ENCODE data around the gene RIT2. TPM values are rescaled to one million over a fixed set of nuclear protein-coding genes. Genes with fewer than 3 reads are reported as not detected.

Gene RIT2
- total RNA-seq, 1 donor from 2014 or later: not detected

- DNase-seq: no peak
Observed at GRCh38 chr18:43080671-43081070, 34.8 kb downstream of the RIT2 start.

- DNase-seq: no peak
Observed at GRCh38 chr18:43079422-43079821, 36.1 kb downstream of the RIT2 start.

GRCh38 chr18:43078478-43079092, 36.9 kb downstream of the RIT2 start:
- no peak for DNase-seq

- no peak for DNase-seq
Observed at GRCh38 chr18:43077510-43078308, 37.8 kb downstream of the RIT2 start.

GRCh38 chr18:43073771-43074170, 41.7 kb downstream of the RIT2 start:
- no peak for DNase-seq

GRCh38 chr18:43068781-43069180, 46.7 kb downstream of the RIT2 start:
- no peak for DNase-seq

GRCh38 chr18:43067570-43067969, 47.9 kb downstream of the RIT2 start:
- no peak for DNase-seq

- no peak for DNase-seq
Observed at GRCh38 chr18:43061816-43062215, 53.7 kb downstream of the RIT2 start.

- DNase-seq: no peak
Observed at GRCh38 chr18:43061318-43061717, 54.2 kb downstream of the RIT2 start.

GRCh38 chr18:43060020-43060419, 55.5 kb downstream of the RIT2 start:
- no peak for DNase-seq

- DNase-seq: no peak
Observed at GRCh38 chr18:43054815-43055519, 60.5 kb downstream of the RIT2 start.

GRCh38 chr18:43049021-43049420, 66.5 kb downstream of the RIT2 start:
- no peak for DNase-seq

- DNase-seq: no peak
Observed at GRCh38 chr18:43046322-43046721, 69.2 kb downstream of the RIT2 start.

- DNase-seq: no peak
Observed at GRCh38 chr18:43043626-43044025, 71.9 kb downstream of the RIT2 start.

- no peak for DNase-seq
Observed at GRCh38 chr18:43040281-43040680, 75.2 kb downstream of the RIT2 start.

GRCh38 chr18:43034683-43035500, 80.6 kb downstream of the RIT2 start:
- DNase-seq: no peak

- DNase-seq: no peak
Observed at GRCh38 chr18:43031169-43031568, 84.3 kb downstream of the RIT2 start.

- no peak for DNase-seq
Observed at GRCh38 chr18:43029414-43029813, 86.1 kb downstream of the RIT2 start.

- no peak for DNase-seq
Observed at GRCh38 chr18:43022874-43023273, 92.6 kb downstream of the RIT2 start.

- no peak for DNase-seq
Observed at GRCh38 chr18:43017622-43018021, 97.9 kb downstream of the RIT2 start.

GRCh38 chr18:43013486-43013885, 102.0 kb downstream of the RIT2 start:
- no peak for DNase-seq

GRCh38 chr18:43012951-43013350, 102.5 kb downstream of the RIT2 start:
- no peak for DNase-seq

- DNase-seq: no peak
Observed at GRCh38 chr18:43010611-43011010, 104.9 kb downstream of the RIT2 start.
